Colonic mucosa (tissue), 4 donors: ENCODE data around the gene SLC19A1. TPM values are rescaled to one million over a fixed set of nuclear protein-coding genes. Genes with fewer than 3 reads are reported as not detected.
A peak's percentile ranks its signal among the peaks of the same experiment; 100 is the strongest.

Experiments
- DNase-seq: peaks from one replicate; pipeline ENCODE4 v3.0.0-alpha.2; 2020
- H3K27ac ChIP-seq: fragments of 200-600 bp; one replicate; pipeline ENCODE4 v1.8.0; 2021
- H3K27me3 ChIP-seq: fragments of 200-600 bp; one replicate; pipeline ENCODE4 v1.8.0; 2021
- H3K36me3 ChIP-seq: fragments of 200-600 bp; one replicate; pipeline ENCODE4 v1.8.0; 2021
- H3K4me1 ChIP-seq: fragments of 200-600 bp; one replicate; pipeline ENCODE4 v1.8.0; 2021; ENCODE audit warnings: mild to moderate bottlenecking
- H3K4me3 ChIP-seq: fragments of 200-600 bp; one replicate; pipeline ENCODE4 v1.8.0; 2021
- H3K9ac ChIP-seq, 2 donors: one replicate each; pipeline ENCODE4 v1.7.0; 2013; ENCODE audit warnings: control low read depth in 2 of 2, low read depth in 2 of 2, low read length in 2 of 2
- H3K9me3 ChIP-seq: fragments of 200-600 bp; one replicate; pipeline ENCODE4 v1.8.0; 2021
- CTCF ChIP-seq: fragments of 200-600 bp; IDR thresholded peaks from one replicate; pipeline ENCODE4 v1.8.0; 2022; ENCODE audit warnings: antibody characterized with exemption, mild to moderate bottlenecking
- intact Hi-C: fragments of 100-400 bp; cut with DNase I; formaldehyde crosslinking; loops from one replicate; pipeline ENCODE4 v1.14.1; 2022
- total RNA-seq, 2 donors: library from RNA; stranded (reverse); fragmentation: NEBNext Ultra II Directional in 1 of 2; extraction: Animal tissue kit (Norgen Biotek cat#: 25700) in 1 of 2; gene quantifications; one replicate each; pipeline ENCODE4 v1.2.1, GENCODE V29; 2021
- donor health status: healthy.
- donor health status: DM: no; HTN: no; CAD: no.
- donor health status: DM: no; HTN: no; CAD: no.

The SLC19A1 gene
- total RNA-seq, 2 donors from 2014 or later = 10.7 to 25.3 TPM

GRCh38 chr21:45458281-45459170 lies 83.7 kb downstream of the SLC19A1 start:
- H3K27me3 ChIP-seq = no peaks in the 10 kb centered on the region
- no peaks in the 10 kb centered on the region for H3K36me3 ChIP-seq
- TF ChIP-seq CTCF = no peak
- no peaks in the 10 kb centered on the region for H3K4me1 ChIP-seq
- intact Hi-C loops = no loop called here
- DNase-seq = no peak
- H3K27ac ChIP-seq = no peak overlapping the region
- no peak overlapping the region for H3K9ac ChIP-seq
- no peaks in the 10 kb centered on the region for H3K9me3 ChIP-seq
- H3K4me3 ChIP-seq = no peak overlapping the region

GRCh38 chr21:45457832-45458172 lies 84.4 kb downstream of the SLC19A1 start:
- Histone ChIP-seq H3K4me3 (no peak overlapping the region), H3K9me3 (no peaks in the 10 kb centered on the region), H3K9ac (no peak overlapping the region), H3K27ac (no peak overlapping the region), H3K4me1 (no peaks in the 10 kb centered on the region), H3K27me3 (no peaks in the 10 kb centered on the region), H3K36me3 (no peaks in the 10 kb centered on the region)
- intact Hi-C loops = no loop called here
- DNase-seq = no peak
- TF ChIP-seq CTCF = no peak

- Histone ChIP-seq H3K4me1 (no peaks in the 10 kb centered on the region), H3K9ac (no peak overlapping the region), H3K4me3 (no peak overlapping the region), H3K9me3 (no peaks in the 10 kb centered on the region), H3K27me3 (no peaks in the 10 kb centered on the region), H3K36me3 (no peaks in the 10 kb centered on the region), H3K27ac (no peak overlapping the region)
- DNase-seq = no peak
- intact Hi-C loops = no loop called here
- TF ChIP-seq CTCF = no peak
Observed at GRCh38 chr21:45457161-45457831, 84.9 kb downstream of the SLC19A1 start.

- Histone ChIP-seq H3K4me3 (no peak overlapping the region), H3K9ac (no peak overlapping the region), H3K4me1 (no peaks in the 10 kb centered on the region), H3K27ac (no peak overlapping the region), H3K27me3 (no peaks in the 10 kb centered on the region), H3K9me3 (no peaks in the 10 kb centered on the region), H3K36me3 (no peaks in the 10 kb centered on the region)
- intact Hi-C loops = no loop called here
- no peak for TF ChIP-seq CTCF
- DNase-seq = no peak
Observed at GRCh38 chr21:45456584-45457160, 85.6 kb downstream of the SLC19A1 start.

GRCh38 chr21:45455674-45456583 lies 86.3 kb downstream of the SLC19A1 start:
- Histone ChIP-seq H3K27ac (no peak overlapping the region), H3K36me3 (no peaks in the 10 kb centered on the region), H3K4me1 (no peaks in the 10 kb centered on the region), H3K9ac (no peak overlapping the region), H3K9me3 (no peaks in the 10 kb centered on the region), H3K27me3 (no peaks in the 10 kb centered on the region), H3K4me3 (peak overlapping the region; percentile 10)
- DNase-seq = no peak
- no peak for TF ChIP-seq CTCF
- intact Hi-C loops = no loop called here
